Measurements from ENCODE around the gene ATAD1.
"Not testable (repeated sequence)": the region's sequence is repeated elsewhere in the genome, so short reads cannot be mapped to it uniquely, and the experiment has no call there.

ATAD1 gene

GRCh38 chr10:87845624-87845998 is 27.6 kb upstream of the ATAD1 start:
- DNase-seq = no peak

GRCh38 chr10:87844837-87845623 is 27.0 kb upstream of the ATAD1 start:
- peak; percentile 41 for DNase-seq

- no peak for DNase-seq
These were observed 25.7 kb upstream of the ATAD1 start for GRCh38 chr10:87843714-87844113.

- no peak for DNase-seq
These were observed 24.9 kb upstream of the ATAD1 start for GRCh38 chr10:87842776-87843497.

- DNase-seq = no peak
These were observed 24.2 kb upstream of the ATAD1 start for GRCh38 chr10:87842220-87842641.

- DNase-seq = no peak
These were observed 23.2 kb upstream of the ATAD1 start for GRCh38 chr10:87841186-87841585.

- DNase-seq = no peak
These were observed 20.6 kb upstream of the ATAD1 start for GRCh38 chr10:87838650-87839049.

- no peak for DNase-seq
These were observed 19.4 kb upstream of the ATAD1 start for GRCh38 chr10:87837445-87837844.

GRCh38 chr10:87836098-87836497 is 18.1 kb upstream of the ATAD1 start:
- no peak for DNase-seq

GRCh38 chr10:87829986-87830729 is 12.1 kb upstream of the ATAD1 start:
- peak; percentile 46 for DNase-seq

- not testable (repeated sequence) for DNase-seq
These were observed 11.0 kb upstream of the ATAD1 start for GRCh38 chr10:87829051-87829450.

GRCh38 chr10:87827681-87828080 is 9.7 kb upstream of the ATAD1 start:
- peak; percentile 11 for DNase-seq

GRCh38 chr10:87826653-87827052 is 8.6 kb upstream of the ATAD1 start:
- DNase-seq = no peak

- no peak for DNase-seq
These were observed 1.2 kb upstream of the ATAD1 start for GRCh38 chr10:87819289-87819585.

GRCh38 chr10:87818505-87819288 is 671 bp upstream of the ATAD1 start:
- DNase-seq = peak; percentile 63

- DNase-seq = no peak
These were observed 973 bp downstream of the ATAD1 start for GRCh38 chr10:87816898-87817608.

- DNase-seq = no peak
These were observed 1.7 kb downstream of the ATAD1 start for GRCh38 chr10:87816163-87816897.

GRCh38 chr10:87804939-87805569 is 13.0 kb downstream of the ATAD1 start:
- DNase-seq = no peak

- DNase-seq = no peak
These were observed 14.2 kb downstream of the ATAD1 start for GRCh38 chr10:87803831-87804230.

GRCh38 chr10:87803328-87803727 is 14.7 kb downstream of the ATAD1 start:
- no peak for DNase-seq

- DNase-seq = not testable (repeated sequence)
These were observed 16.1 kb downstream of the ATAD1 start for GRCh38 chr10:87801813-87802435.
